K562 (cell line): Measurements from ENCODE around the gene MPIG6B. TPM values are rescaled to one million over a fixed set of nuclear protein-coding genes. Genes with fewer than 3 reads are reported as not detected.
A peak's percentile ranks its signal among the peaks of the same experiment; 100 is the strongest.

Experiments used
- ASH1L ChIP-seq: fragments of 450-650 bp; IDR thresholded peaks from 2 replicates; pipeline ENCODE4 v1.6.1; 2018; ENCODE audit warnings: borderline replicate concordance, mild to moderate bottlenecking, low read depth; ENCODE audit not compliant: partially characterized antibody
- BRD4 ChIP-seq: fragments of 200-600 bp; sonication (generic); IDR thresholded peaks from 2 replicates; pipeline ENCODE4 v1.6.1; 2017; ENCODE audit warnings: inconsistent platforms
- CTCF ChIP-seq, 3 experiments: IDR thresholded peaks in 2 of 3; conservative IDR thresholded peaks in 1 of 3; 2 replicates each; pipeline ENCODE4 v1.5.1; 2011 to 2012; ENCODE audit warnings: low read length in 3 of 3, mild to moderate bottlenecking in 3 of 3, control low read depth in 2 of 3, improper control_type of control experiment in 1 of 3, inconsistent platforms in 1 of 3, low read depth in 1 of 3, mixed read lengths in 1 of 3, moderate library complexity in 1 of 3; ENCODE audit not compliant: insufficient read depth in 2 of 3
- IRF9 ChIP-seq: fragments of 450-650 bp; IDR thresholded peaks from 2 replicates; pipeline ENCODE4 v1.6.1; 2016; ENCODE audit warnings: missing biosample characterization, missing genetic modification characterization
- KAT7 ChIP-seq: sonication (generic); formaldehyde crosslinking; IDR thresholded peaks from 2 replicates; pipeline ENCODE4 v1.8.0; 2022; ENCODE audit warnings: missing genetic modification reagents, mild to moderate bottlenecking, borderline replicate concordance
- MBD2 ChIP-seq: sonication (generic); IDR thresholded peaks from 2 replicates; pipeline ENCODE4 v1.6.1; 2016; ENCODE audit warnings: low read depth, borderline replicate concordance
- MTA2 ChIP-seq: fragments of 450-650 bp; IDR thresholded peaks from 2 replicates; pipeline ENCODE4 v1.6.1; 2016; ENCODE audit warnings: low read depth
- MYBL2 ChIP-seq, 2 experiments: fragments of 450-650 bp in 1 of 2; sonication (generic) in 1 of 2; formaldehyde crosslinking in 1 of 2; IDR thresholded peaks; 2 replicates each; pipeline versions ENCODE4 v1.6.1 to v1.8.1; 2017 to 2022; ENCODE audit warnings: borderline replicate concordance in 1 of 2, inconsistent platforms in 1 of 2, low read depth in 1 of 2, mild to moderate bottlenecking in 1 of 2, missing genetic modification reagents in 1 of 2, moderate library complexity in 1 of 2
- MYNN ChIP-seq, 2 experiments: sonication (generic); formaldehyde crosslinking in 1 of 2; IDR thresholded peaks; 2 replicates each; pipeline versions ENCODE4 v1.5.0 to v1.6.1; 2016 to 2020; ENCODE audit warnings: antibody characterized with exemption in 1 of 2, missing genetic modification reagents in 1 of 2
- TAF7 ChIP-seq: fragments of 450-650 bp; IDR thresholded peaks from 2 replicates; pipeline ENCODE4 v1.6.1; 2016; ENCODE audit warnings: missing genetic modification characterization, missing compliant biosample characterization
- ZMIZ1 ChIP-seq, 2 experiments: fragments of 150-350 bp in 1 of 2; IDR thresholded peaks; 2 replicates each; pipeline ENCODE4 v1.6.1; 2012 to 2016; ENCODE audit warnings: low read depth in 2 of 2, low read length in 2 of 2, mild to moderate bottlenecking in 1 of 2, moderate library complexity in 1 of 2
- ZNF280B ChIP-seq: fragments of 250-450 bp; sonication (Bioruptor Pico); IDR thresholded peaks from 2 replicates; pipeline ENCODE4 v1.5.1; 2021; ENCODE audit warnings: mild to moderate bottlenecking
- ZNF586 ChIP-seq: fragments of 450-650 bp; formaldehyde crosslinking; conservative IDR thresholded peaks from 2 replicates; pipeline ENCODE4 v1.4.0; 2020; ENCODE audit warnings: mild to moderate bottlenecking, moderate library complexity
- polyA plus RNA-seq, 8 experiments: library from polyadenylated mRNA; depleted of rRNA in 4 of 8; stranded (reverse) in 5 of 8; unstranded in 3 of 8; fragments of >200 nt; fragmentation: Nextera tagmentation in 2 of 8; fragmentation: Illumina TruSeq in 1 of 8; extraction: Ambion mirVana in 2 of 8; extraction: Trizol in 1 of 8; gene quantifications; 2 replicates each; pipeline versions ENCODE4 v1.2.1 to v1.2.3, GENCODE V29; 2011 to 2014; ENCODE audit warnings: inconsistent platforms in 1 of 8, missing spikeins in 1 of 8
- total RNA-seq, 7 experiments: library from RNA; depleted of rRNA in 6 of 7; stranded (reverse); fragments of >200 nt in 6 of 7; fragmentation: Illumina TruSeq in 2 of 7; extraction: Trizol in 2 of 7; gene quantifications; 2 replicates each; pipeline versions ENCODE4 v1.2.1 to v1.2.3, GENCODE V29; 2011 to 2021; ENCODE audit warnings: low replicate concordance in 1 of 7

MPIG6B gene
- total and polyA plus RNA-seq, 9 of the 15 experiments (the other 6 are each of a cell fraction or from before 2014, with no cell fraction given), result 0.11 to 1.2 (median 0.28) TPM; not detected in 1

GRCh38 chr6:31690231-31691077 is 32.7 kb upstream of the MPIG6B start (continued):
- peak; percentile 94 for TF ChIP-seq KAT7
- TF ChIP-seq MTA2, result peak; percentile 73; the same call in 1 of the 2 replicates
- peak; percentile 77 for TF ChIP-seq MBD2
- TF ChIP-seq ASH1L, result no peak
- TF ChIP-seq BRD4, result no peak
- no peak for TF ChIP-seq MYBL2 (IDR thresholded peaks at IDR 0.05; ENCODE audit: low read depth)
- no peak for TF ChIP-seq MYBL2 (CRISPR knock-in tag; IDR thresholded peaks at IDR 0.05; ENCODE audit: borderline replicate concordance)
- no peak; the same call in 1 of the 2 replicates for TF ChIP-seq IRF9 (tag)
- peak; percentile 67 for TF ChIP-seq MYNN (IDR thresholded peaks at IDR 0.05)
- no peak for TF ChIP-seq MYNN (CRISPR knock-in tag; IDR thresholded peaks at IDR 0.05)
- TF ChIP-seq ZNF280B (CRISPR knock-in tag), result no peak
- TF ChIP-seq CTCF (IDR thresholded peaks at IDR 0.05 in 2 of 3, conservative IDR thresholded peaks at IDR 0.05 in 1 of 3; ENCODE audit: insufficient read depth in 2 of 3, low read depth in 1 of 3, low read length in 3 of 3), result no peak
- no peak for TF ChIP-seq ZNF586 (CRISPR knock-in tag)
- TF ChIP-seq TAF7 (tag), result 0 out of 2 replicates have a peak, but pooled peaks have one; percentile 36
- TF ChIP-seq ZMIZ1 (IDR thresholded peaks at IDR 0.05; ENCODE audit: low read depth in 2 of 2, low read length in 2 of 2), result peak in 1 of 2 experiments; percentile 1; a peak in 1 of 4 replicates
